Loucy (cell line): ENCODE measurements around the gene SLC2A5.

Experiments
- H2AFZ ChIP-seq: fragments of 200-600 bp; sonication (generic); 2 replicates; pipeline ENCODE4 v1.6.0; 2016; ENCODE audit warnings: antibody characterized with exemption, mild to moderate bottlenecking, low read length, moderate library complexity
- H3F3A ChIP-seq: fragments of 200-600 bp; 2 replicates; pipeline ENCODE4 v1.6.0; 2016; ENCODE audit warnings: antibody characterized with exemption, low read depth, mild to moderate bottlenecking
- H3K27me3 ChIP-seq: fragments of 200-600 bp; sonication (generic); 2 replicates; pipeline ENCODE4 v1.6.1; 2014; ENCODE audit warnings: low read length, mild to moderate bottlenecking; ENCODE audit not compliant: insufficient read depth, poor library complexity, severe bottlenecking
- H3K36me3 ChIP-seq: fragments of 200-600 bp; sonication (generic); 2 replicates; pipeline ENCODE4 v1.6.1; 2016; ENCODE audit warnings: low read length; ENCODE audit not compliant: insufficient read depth
- H3K4me1 ChIP-seq: fragments of 200-600 bp; sonication (generic); 2 replicates; pipeline ENCODE4 v1.5.1; 2014; ENCODE audit warnings: low read length, mild to moderate bottlenecking; ENCODE audit not compliant: insufficient read depth, poor library complexity, severe bottlenecking
- H3K4me2 ChIP-seq: fragments of 200-600 bp; sonication (generic); 2 replicates; pipeline ENCODE4 v1.6.0; 2014; ENCODE audit warnings: antibody characterized with exemption, low read length, low read depth, mild to moderate bottlenecking; ENCODE audit not compliant: poor library complexity, severe bottlenecking
- H3K4me3 ChIP-seq: fragments of 200-600 bp; sonication (generic); 2 replicates; pipeline ENCODE4 v1.5.1; 2014; ENCODE audit warnings: low read length, mild to moderate bottlenecking, mixed read lengths; ENCODE audit not compliant: poor library complexity, severe bottlenecking
- H3K79me2 ChIP-seq: fragments of 200-600 bp; sonication (generic); 2 replicates; pipeline ENCODE4 v1.6.1; 2014; ENCODE audit warnings: low read length; ENCODE audit not compliant: insufficient read depth
- H3K9ac ChIP-seq: fragments of 200-600 bp; sonication (generic); 2 replicates; pipeline ENCODE4 v1.6.0; 2014; ENCODE audit warnings: mild to moderate bottlenecking, low read depth, low read length, moderate library complexity; ENCODE audit not compliant: poor library complexity, severe bottlenecking
- H3K9me2 ChIP-seq: fragments of 200-600 bp; sonication (generic); replicated peaks from 2 replicates; pipeline ENCODE4 v1.6.1; 2016; ENCODE audit warnings: low read depth, low read length, mixed read lengths
- H3K9me3 ChIP-seq: fragments of 200-600 bp; sonication (generic); 2 replicates; pipeline ENCODE4 v1.6.1; 2014; ENCODE audit warnings: mild to moderate bottlenecking, antibody characterized with exemption, low read length, low read depth; ENCODE audit not compliant: insufficient read depth
- H4K20me1 ChIP-seq: fragments of 200-600 bp; sonication (generic); 2 replicates; pipeline ENCODE4 v1.6.0; 2014; ENCODE audit warnings: antibody characterized with exemption, low read length, mild to moderate bottlenecking; ENCODE audit not compliant: insufficient read depth, poor library complexity, severe bottlenecking
- CTCF ChIP-seq: fragments of 200-600 bp; sonication (generic); conservative IDR thresholded peaks from 2 replicates; pipeline ENCODE4 v1.5.1; 2014; ENCODE audit warnings: mild to moderate bottlenecking, antibody characterized with exemption, low read length
- EZH2phosphoT487 ChIP-seq: fragments of 200-600 bp; IDR thresholded peaks from 2 replicates; pipeline ENCODE4 v1.6.1; 2018; ENCODE audit warnings: antibody characterized with exemption, mild to moderate bottlenecking, moderate library complexity, borderline replicate concordance

SLC2A5 gene

GRCh38 chr1:9106286-9106685 is 36.9 kb upstream of the SLC2A5 start:
- Histone ChIP-seq H2AFZ (no peak overlapping the region), H3K27me3 (no peaks in the 10 kb centered on the region), H3K4me1 (no peaks in the 10 kb centered on the region), H3K4me3 (no peak overlapping the region), H3F3A (no peaks in the 10 kb centered on the region), H3K9me2 (no peaks in the 10 kb centered on the region), H3K4me2 (no peak overlapping the region), H4K20me1 (no peaks in the 10 kb centered on the region), H3K9ac (no peak overlapping the region), H3K36me3 (no peaks in the 10 kb centered on the region), H3K79me2 (no peaks in the 10 kb centered on the region), H3K9me3 (no peaks in the 10 kb centered on the region)
- TF ChIP-seq EZH2phosphoT487 (no peak), CTCF (no peak)

GRCh38 chr1:9105336-9105867 is 36.0 kb upstream of the SLC2A5 start:
- H3K4me2 ChIP-seq, result no peak overlapping the region
- no peak overlapping the region for H3K4me3 ChIP-seq
- no peaks in the 10 kb centered on the region for H3K79me2 ChIP-seq
- TF ChIP-seq EZH2phosphoT487, result no peak
- TF ChIP-seq CTCF, result no peak
- H3F3A ChIP-seq, result no peaks in the 10 kb centered on the region
- no peak overlapping the region for H3K9ac ChIP-seq
- no peaks in the 10 kb centered on the region for H3K4me1 ChIP-seq
- H2AFZ ChIP-seq, result no peak overlapping the region
- no peaks in the 10 kb centered on the region for H3K36me3 ChIP-seq
- H3K27me3 ChIP-seq, result no peaks in the 10 kb centered on the region
- no peaks in the 10 kb centered on the region for H3K9me3 ChIP-seq
- no peaks in the 10 kb centered on the region for H3K9me2 ChIP-seq
- H4K20me1 ChIP-seq, result no peaks in the 10 kb centered on the region

- Histone ChIP-seq H3K9ac (no peak overlapping the region), H3K79me2 (no peaks in the 10 kb centered on the region), H3K4me3 (no peak overlapping the region), H3K36me3 (no peaks in the 10 kb centered on the region), H3F3A (no peaks in the 10 kb centered on the region), H3K9me3 (no peaks in the 10 kb centered on the region), H3K9me2 (no peaks in the 10 kb centered on the region), H3K4me1 (no peaks in the 10 kb centered on the region), H3K27me3 (no peaks in the 10 kb centered on the region), H3K4me2 (no peak overlapping the region), H4K20me1 (no peaks in the 10 kb centered on the region), H2AFZ (no peak overlapping the region)
- no peak for TF ChIP-seq EZH2phosphoT487
- TF ChIP-seq CTCF, result peak; percentile 82
These were observed 32.2 kb upstream of the SLC2A5 start for GRCh38 chr1:9101510-9102146.
